ENCODE results near the gene KLHL33.
"Not testable (repeated sequence)": the region's sequence is repeated elsewhere in the genome, so short reads cannot be mapped to it uniquely, and the experiment has no call there.

Gene KLHL33

GRCh38 chr14:20435582-20436362 is at the start of gene KLHL33:
Gene KLHL33 (minus strand): TSS chr14:20436166. CDS start chr14:20435811, 355 bp downstream.
- DNase-seq: no peak

- no peak for DNase-seq
Measured at GRCh38 chr14:20482382-20482781, 46.4 kb upstream of the KLHL33 start.

- DNase-seq: no peak
Measured at GRCh38 chr14:20478894-20479293, 42.9 kb upstream of the KLHL33 start.

- DNase-seq: no peak
Measured at GRCh38 chr14:20477211-20477876, 41.4 kb upstream of the KLHL33 start.

- DNase-seq: no peak
Measured at GRCh38 chr14:20476776-20477175, 40.8 kb upstream of the KLHL33 start.

- DNase-seq: no peak
Measured at GRCh38 chr14:20472536-20473169, 36.7 kb upstream of the KLHL33 start.

- no peak for DNase-seq
Measured at GRCh38 chr14:20470603-20470901, 34.6 kb upstream of the KLHL33 start.

- no peak for DNase-seq
Measured at GRCh38 chr14:20469890-20470602, 34.1 kb upstream of the KLHL33 start.

GRCh38 chr14:20469242-20469889 is 33.4 kb upstream of the KLHL33 start, which contains the start of gene PNP:
Gene PNP (plus strand): TSS chr14:20469406. CDS start chr14:20469525, 119 bp downstream.
- DNase-seq: peak; percentile 88

- no peak for DNase-seq
Measured at GRCh38 chr14:20468764-20469241, 32.8 kb upstream of the KLHL33 start.

GRCh38 chr14:20461225-20462141 is 25.5 kb upstream of the KLHL33 start, which contains the start of gene PIP4P1:
Gene PIP4P1 (minus strand): TSS chr14:20461434. CDS start chr14:20461325, 109 bp downstream.
- DNase-seq: peak; percentile 98

- DNase-seq: peak; percentile 48
Measured at GRCh38 chr14:20460458-20461224, 24.7 kb upstream of the KLHL33 start.

- DNase-seq: no peak
Measured at GRCh38 chr14:20458031-20458789, 22.2 kb upstream of the KLHL33 start.

- DNase-seq: no peak
Measured at GRCh38 chr14:20456971-20457370, 21.0 kb upstream of the KLHL33 start.

GRCh38 chr14:20455355-20456300 is 19.7 kb upstream of the KLHL33 start:
- DNase-seq: peak; percentile 66

GRCh38 chr14:20454516-20455354 is 18.8 kb upstream of the KLHL33 start, which contains the start of the genes APEX1 and OSGEP:
Gene APEX1 (plus strand): TSS chr14:20455226. CDS start chr14:20455646, 420 bp downstream.
Gene OSGEP (minus strand): TSS chr14:20454812. CDS start chr14:20454683, 129 bp downstream.
- peak; percentile 95 for DNase-seq

- not testable (repeated sequence) for DNase-seq
Measured at GRCh38 chr14:20452831-20453230, 16.9 kb upstream of the KLHL33 start.

All from NCI-H510A (cell line).